B cell (primary cell): ENCODE results near the gene ABCA13. TPM values are rescaled to one million over a fixed set of nuclear protein-coding genes. Genes with fewer than 3 reads are reported as not detected.

Source experiments
- ATAC-seq: fragments of 200-7000 bp; cut with Tn5 transposase; one replicate; pipeline ENCODE4 v1.10.0; 2021; ENCODE audit warnings: low read depth, mild to moderate bottlenecking, moderate number of reproducible peaks, moderate library complexity
- CTCF ChIA-PET: fragments of 350-600 bp; sonication (Branson Sonifier 250); formaldehyde crosslinking; loops from one replicate; lab custom pipeline; 2021; ENCODE audit warnings: antibody characterized with exemption, inconsistent platforms; lab: Charles Lee
- POLR2A ChIA-PET: fragments of 350-600 bp; sonication (Branson Sonifier 250); formaldehyde crosslinking; loops from one replicate; lab custom pipeline; 2021; ENCODE audit warnings: antibody characterized with exemption; lab: Charles Lee
- DNase-seq: peaks from one replicate; pipeline ENCODE4 v3.0.0; 2013
- H2AFZ ChIP-seq: 2 replicates; pipeline ENCODE4 v1.6.1; 2012; ENCODE audit warnings: mild to moderate bottlenecking, low read depth, low read length; ENCODE audit not compliant: insufficient read depth, poor library complexity, severe bottlenecking
- H3K27ac ChIP-seq, 2 donors: 1 replicate in 1 of 2; 2 replicates in 1 of 2; pipeline ENCODE4 v1.5.1; 2012 to 2013; ENCODE audit warnings: low read length in 2 of 2, mild to moderate bottlenecking in 2 of 2, moderate library complexity in 1 of 2
- H3K27me3 ChIP-seq, 4 experiments: fragments of 200-600 bp in 1 of 4; sonication (generic) in 1 of 4; replicated peaks in 1 of 4; 1 replicate in 2 of 4; 2 replicates in 2 of 4; pipeline versions ENCODE4 v1.6.1 to v1.7.0; 2013 to 2016; ENCODE audit warnings: low read length in 3 of 4, mild to moderate bottlenecking in 2 of 4, mixed read lengths in 1 of 4, moderate library complexity in 1 of 4; ENCODE audit not compliant: insufficient read depth in 4 of 4, control insufficient read depth in 3 of 4; ENCODE audit errors: control extremely low read depth in 1 of 4
- H3K36me3 ChIP-seq, 2 experiments: replicated peaks in 1 of 2; 1 replicate in 1 of 2; 2 replicates in 1 of 2; pipeline versions ENCODE4 v1.6.1 to v1.7.1; 2013; ENCODE audit warnings: low read length in 1 of 2; ENCODE audit not compliant: insufficient read depth in 2 of 2, control insufficient read depth in 1 of 2; ENCODE audit errors: control extremely low read depth in 1 of 2, extremely low read depth in 1 of 2
- H3K4me1 ChIP-seq, 2 donors: fragments of 200-600 bp in 1 of 2; sonication (generic) in 1 of 2; 1 replicate in 1 of 2; 2 replicates in 1 of 2; pipeline versions ENCODE4 v1.5.1 to v1.6.1; 2013 to 2017; ENCODE audit warnings: low read length in 2 of 2; ENCODE audit not compliant: control insufficient read depth in 2 of 2, insufficient read depth in 2 of 2
- H3K4me2 ChIP-seq: replicated peaks from 2 replicates; pipeline ENCODE3; 2012; ENCODE audit warnings: mild to moderate bottlenecking, low read depth, low read length; ENCODE audit not compliant: poor library complexity, severe bottlenecking
- H3K4me3 ChIP-seq, 5 experiments: fragments of 200-600 bp in 1 of 5; sonication (generic) in 1 of 5; 1 replicate in 3 of 5; 2 replicates in 2 of 5; pipeline versions ENCODE4 v1.5.1 to v1.7.0; 2011 to 2016; ENCODE audit warnings: low read length in 4 of 5, mild to moderate bottlenecking in 4 of 5, low read depth in 2 of 5, control low read depth in 1 of 5, moderate library complexity in 1 of 5; ENCODE audit not compliant: insufficient read depth in 1 of 5; ENCODE audit errors: control extremely low read depth in 1 of 5, extremely low read depth in 1 of 5
- H3K79me2 ChIP-seq: fragments of 200-600 bp; sonication (generic); one replicate; pipeline ENCODE4 v1.6.0; 2016; ENCODE audit warnings: low read length; ENCODE audit not compliant: control insufficient read depth, insufficient read depth
- H3K9ac ChIP-seq: fragments of 200-600 bp; sonication (generic); 2 replicates; pipeline ENCODE4 v1.6.1; 2017; ENCODE audit warnings: mild to moderate bottlenecking, low read length, moderate library complexity
- H3K9me3 ChIP-seq, 3 donors: one replicate each; pipeline versions ENCODE4 v1.6.1 to v1.7.1; 2013; ENCODE audit warnings: low read length in 2 of 3; ENCODE audit not compliant: control insufficient read depth in 2 of 3, insufficient read depth in 1 of 3; ENCODE audit errors: control extremely low read depth in 1 of 3
- H4K20me1 ChIP-seq: 2 replicates; pipeline ENCODE4 v1.6.0; 2012; ENCODE audit warnings: mild to moderate bottlenecking, low read length; ENCODE audit not compliant: insufficient read depth, control insufficient read depth, poor library complexity, severe bottlenecking
- H3K27ac Mint-ChIP-seq: one replicate; pipeline ENCODE4 v1.8.0; 2021; ENCODE audit warnings: mixed read lengths
- H3K27me3 Mint-ChIP-seq: one replicate; pipeline ENCODE4 v1.8.0; 2021; ENCODE audit warnings: mixed read lengths
- H3K4me1 Mint-ChIP-seq: one replicate; pipeline ENCODE4 v1.8.0; 2021; ENCODE audit warnings: mixed read lengths
- H3K4me3 Mint-ChIP-seq: one replicate; pipeline ENCODE4 v1.8.0; 2021; ENCODE audit warnings: mixed read lengths
- H3K9me3 Mint-ChIP-seq: one replicate; pipeline ENCODE4 v1.8.0; 2022; ENCODE audit warnings: mixed read lengths; ENCODE audit not compliant: insufficient read depth
- EZH2 ChIP-seq: IDR thresholded peaks from 2 replicates; pipeline ENCODE4 v1.6.1; 2012; ENCODE audit warnings: borderline replicate concordance, low read depth, mild to moderate bottlenecking, moderate library complexity, low read length; ENCODE audit not compliant: insufficient read depth, poor library complexity, severe bottlenecking
- WGBS: methylation state at CpG from one replicate; pipeline ENCODE4 v1.1.5; 2013; ENCODE audit warnings: missing lambda C conversion rate; ENCODE audit not compliant: insufficient coverage; 5-methylcytosine and 5-hydroxymethylcytosine counted together
- intact Hi-C: fragments of 100-400 bp; cut with micrococcal nuclease; formaldehyde crosslinking; loops from one replicate; pipeline ENCODE4 v1.10.0; 2022
- polyA plus RNA-seq: library from polyadenylated mRNA; depleted of rRNA; stranded (reverse); fragments of >200 nt; gene quantifications from 2 replicates; pipeline ENCODE4 v1.2.3, GENCODE V29; 2012
- total RNA-seq, 2 donors: library from RNA; stranded (reverse); fragments of 120-200 nt in 1 of 2; gene quantifications; 1 replicate in 1 of 2; 2 replicates in 1 of 2; pipeline versions ENCODE4 v1.2.3 to v1.2.4, GENCODE V29; 2013 to 2022
- TF ChIP-seq, protein P1 (sequence below): fragments of 200-600 bp; IDR thresholded peaks from one replicate; pipeline ENCODE4 v1.8.0; 2022; ENCODE audit warnings: antibody characterized with exemption, mild to moderate bottlenecking

The ABCA13 gene
- total and polyA plus RNA-seq, 2 donors (not counting 1 experiment from before 2014, with no cell fraction given), result not detected

DNA sequence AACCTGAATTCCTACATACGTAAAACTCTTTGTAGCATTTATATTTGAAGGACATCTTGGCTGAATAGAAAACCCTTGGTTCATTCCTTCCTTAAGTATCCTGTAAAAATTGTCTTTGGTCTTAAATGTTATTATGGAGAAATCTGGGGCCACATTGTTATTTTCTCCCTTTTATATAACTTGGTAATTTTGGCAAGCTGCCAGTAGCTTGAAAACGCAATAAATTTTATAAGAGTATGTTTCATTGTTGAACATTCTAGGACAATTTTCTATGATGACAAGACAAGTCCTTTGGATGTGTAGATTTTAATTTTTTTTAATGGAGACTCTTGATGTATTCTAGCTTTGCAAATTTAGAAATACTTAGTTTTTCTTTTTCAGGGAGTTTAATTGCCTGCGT lies 191.9 kb downstream of the ABCA13 start:
- intact Hi-C loops, result no loop called here
- no peak overlapping the region for H3K27ac ChIP-seq
- Mint-ChIP-seq H3K9me3 (no peaks in the 10 kb centered on the region), H3K4me3 (no peak overlapping the region), H3K27me3 (no peaks in the 10 kb centered on the region), H3K27ac (no peak overlapping the region), H3K4me1 (no peaks in the 10 kb centered on the region)
- no peak for DNase-seq
- H4K20me1 ChIP-seq, result no peaks in the 10 kb centered on the region
- H3K4me1 ChIP-seq, result no peaks in the 10 kb centered on the region
- no peak overlapping the region for H3K9ac ChIP-seq
- no peaks in the 10 kb centered on the region for H3K79me2 ChIP-seq
- POLR2A ChIA-PET, result no interaction called here
- no peak overlapping the region for H3K4me3 ChIP-seq
- CTCF ChIA-PET, result no interaction called here
- H3K36me3 ChIP-seq, result no peaks in the 10 kb centered on the region
- no peak for TF ChIP-seq EZH2
- TF ChIP-seq, protein P1, sequence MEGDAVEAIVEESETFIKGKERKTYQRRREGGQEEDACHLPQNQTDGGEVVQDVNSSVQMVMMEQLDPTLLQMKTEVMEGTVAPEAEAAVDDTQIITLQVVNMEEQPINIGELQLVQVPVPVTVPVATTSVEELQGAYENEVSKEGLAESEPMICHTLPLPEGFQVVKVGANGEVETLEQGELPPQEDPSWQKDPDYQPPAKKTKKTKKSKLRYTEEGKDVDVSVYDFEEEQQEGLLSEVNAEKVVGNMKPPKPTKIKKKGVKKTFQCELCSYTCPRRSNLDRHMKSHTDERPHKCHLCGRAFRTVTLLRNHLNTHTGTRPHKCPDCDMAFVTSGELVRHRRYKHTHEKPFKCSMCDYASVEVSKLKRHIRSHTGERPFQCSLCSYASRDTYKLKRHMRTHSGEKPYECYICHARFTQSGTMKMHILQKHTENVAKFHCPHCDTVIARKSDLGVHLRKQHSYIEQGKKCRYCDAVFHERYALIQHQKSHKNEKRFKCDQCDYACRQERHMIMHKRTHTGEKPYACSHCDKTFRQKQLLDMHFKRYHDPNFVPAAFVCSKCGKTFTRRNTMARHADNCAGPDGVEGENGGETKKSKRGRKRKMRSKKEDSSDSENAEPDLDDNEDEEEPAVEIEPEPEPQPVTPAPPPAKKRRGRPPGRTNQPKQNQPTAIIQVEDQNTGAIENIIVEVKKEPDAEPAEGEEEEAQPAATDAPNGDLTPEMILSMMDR, result no peak
- no peaks in the 10 kb centered on the region for H3K9me3 ChIP-seq
- no peaks in the 10 kb centered on the region for H3K27me3 ChIP-seq
- ATAC-seq, result no peak
- H3K4me2 ChIP-seq, result no peak overlapping the region
- WGBS, result no CpG with 5 or more reads among the region's 3 CpGs
- H2AFZ ChIP-seq, result no peak overlapping the region

DNA sequence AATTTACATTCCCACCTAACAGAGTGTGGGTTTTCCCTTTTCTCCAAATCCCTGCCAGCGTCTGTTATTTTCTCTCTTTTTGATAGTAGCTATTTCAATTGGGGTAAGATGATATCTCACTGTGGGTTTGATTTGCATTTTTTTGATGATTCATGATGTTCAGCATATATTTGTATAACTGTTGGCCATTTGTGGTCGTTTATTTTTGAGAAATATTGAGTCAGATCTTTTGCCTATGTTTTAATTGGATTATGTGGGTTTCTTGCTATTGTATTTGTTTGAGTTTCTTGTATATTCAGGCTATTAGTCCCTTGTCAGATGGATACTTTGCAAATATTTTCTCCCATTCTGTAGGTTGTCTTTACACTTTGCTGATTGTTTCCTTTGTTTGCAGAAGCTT lies 193.8 kb downstream of the ABCA13 start:
- Histone ChIP-seq H3K9ac (no peak overlapping the region), H2AFZ (no peak overlapping the region), H3K4me2 (no peak overlapping the region), H3K36me3 (no peaks in the 10 kb centered on the region), H3K4me1 (no peaks in the 10 kb centered on the region), H3K9me3 (no peaks in the 10 kb centered on the region), H3K4me3 (no peak overlapping the region), H3K27me3 (no peaks in the 10 kb centered on the region), H4K20me1 (no peaks in the 10 kb centered on the region), H3K27ac (no peak overlapping the region), H3K79me2 (no peaks in the 10 kb centered on the region)
- POLR2A ChIA-PET, result no interaction called here
- DNase-seq (no peak), ATAC-seq (no peak)
- TF ChIP-seq, protein P1, result no peak
- TF ChIP-seq EZH2, result no peak
- intact Hi-C loops, result no loop called here
- Mint-ChIP-seq H3K4me3 (no peak overlapping the region), H3K4me1 (no peaks in the 10 kb centered on the region), H3K27ac (no peak overlapping the region), H3K27me3 (no peaks in the 10 kb centered on the region), H3K9me3 (peaks cover 2% of the 10 kb centered on the region)
- no CpG with 5 or more reads among the region's 2 CpGs for WGBS
- CTCF ChIA-PET, result no interaction called here
